CD14-positive monocyte (primary cell): Measurements from ENCODE around the gene WWOX. TPM values are rescaled to one million over a fixed set of nuclear protein-coding genes. Genes with fewer than 3 reads are reported as not detected.

Source experiments
- DNase-seq, 3 donors: peaks; one replicate each; pipeline ENCODE4 v3.0.0-alpha.2; 2011 to 2022
- H2AFZ ChIP-seq: 2 replicates; pipeline ENCODE4 v1.6.0; 2012; ENCODE audit warnings: mild to moderate bottlenecking, low read depth, low read length, inconsistent platforms; ENCODE audit not compliant: insufficient read depth, poor library complexity, severe bottlenecking
- H3K27ac ChIP-seq, 2 donors: 1 replicate in 1 of 2; 2 replicates in 1 of 2; pipeline ENCODE4 v1.5.1; 2012 to 2013; ENCODE audit warnings: low read length in 2 of 2, control low read depth in 1 of 2, inconsistent platforms in 1 of 2, low read depth in 1 of 2, mild to moderate bottlenecking in 1 of 2
- H3K27me3 ChIP-seq, 2 donors: one replicate each; pipeline versions ENCODE4 v1.6.0 to v1.6.1; 2011 to 2013; ENCODE audit warnings: low read length in 2 of 2; ENCODE audit not compliant: control insufficient read depth in 2 of 2, insufficient read depth in 2 of 2
- H3K36me3 ChIP-seq, 2 donors: replicated peaks in 1 of 2; 1 replicate in 1 of 2; 2 replicates in 1 of 2; pipeline versions ENCODE4 v1.5.1 to v1.6.1; 2012 to 2013; ENCODE audit warnings: low read length in 2 of 2, control low read depth in 1 of 2, inconsistent platforms in 1 of 2, mild to moderate bottlenecking in 1 of 2; ENCODE audit not compliant: insufficient read depth in 2 of 2, control insufficient read depth in 1 of 2
- H3K4me1 ChIP-seq, 2 donors: 1 replicate in 1 of 2; 2 replicates in 1 of 2; pipeline versions ENCODE4 v1.5.1 to v1.6.1; 2012 to 2013; ENCODE audit warnings: low read length in 2 of 2, control low read depth in 1 of 2, inconsistent platforms in 1 of 2, mild to moderate bottlenecking in 1 of 2, moderate library complexity in 1 of 2; ENCODE audit not compliant: insufficient read depth in 2 of 2, control insufficient read depth in 1 of 2
- H3K4me2 ChIP-seq: replicated peaks from 2 replicates; pipeline ENCODE3; 2012; ENCODE audit warnings: low read length, moderate library complexity, mild to moderate bottlenecking; ENCODE audit not compliant: poor library complexity, severe bottlenecking; ENCODE audit errors: extremely low read depth
- H3K4me3 ChIP-seq, 3 experiments: fragments of 200-600 bp in 1 of 3; sonication (generic) in 1 of 3; replicated peaks in 1 of 3; 1 replicate in 2 of 3; 2 replicates in 1 of 3; pipeline ENCODE4 v1.5.1; 2011 to 2013; ENCODE audit warnings: low read length in 3 of 3, mild to moderate bottlenecking in 3 of 3, control low read depth in 2 of 3, low read depth in 2 of 3, inconsistent platforms in 1 of 3, moderate library complexity in 1 of 3
- H3K79me2 ChIP-seq: 2 replicates; pipeline ENCODE4 v1.6.0; 2012; ENCODE audit warnings: mild to moderate bottlenecking, control low read depth, inconsistent platforms, low read length, moderate library complexity; ENCODE audit not compliant: insufficient read depth
- H3K9ac ChIP-seq: 2 replicates; pipeline ENCODE4 v1.6.0; 2017; ENCODE audit warnings: low read length, mild to moderate bottlenecking; ENCODE audit not compliant: insufficient read depth, poor library complexity, severe bottlenecking
- H3K9me3 ChIP-seq, 2 donors: replicated peaks in 1 of 2; 1 replicate in 1 of 2; 2 replicates in 1 of 2; pipeline versions ENCODE4 v1.5.1 to v1.6.1; 2012 to 2013; ENCODE audit warnings: low read length in 2 of 2, control low read depth in 1 of 2; ENCODE audit not compliant: control insufficient read depth in 1 of 2, insufficient read depth in 1 of 2
- H4K20me1 ChIP-seq: 2 replicates; pipeline ENCODE4 v1.6.0; 2012; ENCODE audit warnings: mild to moderate bottlenecking, low read length, control low read depth, moderate library complexity; ENCODE audit not compliant: insufficient read depth
- H3K27ac Mint-ChIP-seq, 7 donors: one replicate each; pipeline ENCODE4 v1.8.0; 2020; ENCODE audit warnings: mild to moderate bottlenecking in 7 of 7, mixed read lengths in 7 of 7, moderate library complexity in 6 of 7, inconsistent platforms in 2 of 7
- H3K27me3 Mint-ChIP-seq, 3 donors: one replicate each; pipeline ENCODE4 v1.8.0; 2021 to 2022; ENCODE audit warnings: low read depth in 3 of 3, mild to moderate bottlenecking in 3 of 3, mixed read lengths in 3 of 3, moderate library complexity in 3 of 3, inconsistent platforms in 1 of 3
- H3K36me3 Mint-ChIP-seq, 2 donors: one replicate each; pipeline ENCODE4 v1.8.0; 2020; ENCODE audit warnings: mixed read lengths in 2 of 2, inconsistent platforms in 1 of 2, mild to moderate bottlenecking in 1 of 2
- H3K4me1 Mint-ChIP-seq: one replicate; pipeline ENCODE4 v1.8.0; 2020; ENCODE audit warnings: mild to moderate bottlenecking, mixed read lengths
- H3K4me3 Mint-ChIP-seq, 2 donors: one replicate each; pipeline ENCODE4 v1.8.0; 2020; ENCODE audit warnings: mild to moderate bottlenecking in 2 of 2, mixed read lengths in 2 of 2, moderate library complexity in 1 of 2
- H3K9me3 Mint-ChIP-seq, 7 donors: one replicate each; pipeline ENCODE4 v1.8.0; 2020 to 2022; ENCODE audit warnings: mixed read lengths in 7 of 7, mild to moderate bottlenecking in 6 of 7, moderate library complexity in 6 of 7, inconsistent platforms in 2 of 7
- CTCF ChIP-seq: fragments of 200-600 bp; IDR thresholded peaks from one replicate; pipeline ENCODE4 v1.8.0; 2022; ENCODE audit warnings: antibody characterized with exemption, mild to moderate bottlenecking
- WGBS: methylation state at CpG from one replicate; pipeline ENCODE4 v1.1.5; 2013; ENCODE audit warnings: missing lambda C conversion rate; ENCODE audit not compliant: insufficient coverage; 5-methylcytosine and 5-hydroxymethylcytosine counted together
- intact Hi-C, 2 donors: fragments of 100-400 bp; cut with micrococcal nuclease; formaldehyde crosslinking; loops; one replicate each; pipeline versions ENCODE4 v1.15.0 to v1.15.1; 2023
- polyA plus RNA-seq, 3 donors: library from polyadenylated mRNA; depleted of rRNA in 1 of 3; unstranded in 2 of 3; stranded (reverse) in 1 of 3; fragments of 300-500 nt in 2 of 3; fragments of >200 nt in 1 of 3; fragmentation: Illumina TruSeq in 2 of 3; gene quantifications; 1 replicate in 2 of 3; 2 replicates in 1 of 3; pipeline ENCODE4 v1.2.3, GENCODE V29; 2012 to 2021

Gene WWOX
- polyA plus RNA-seq, 3 donors: 4.0 to 7.0 (median 6.3) TPM

GRCh38 chr16:78727536-78727935 is 628.1 kb downstream of the WWOX start:
- Histone ChIP-seq H3K9ac (no peak overlapping the region), H2AFZ (no peak overlapping the region), H3K4me3 (no peak overlapping the region), H3K27ac (no peak overlapping the region), H3K4me1 (no peaks in the 10 kb centered on the region), H3K9me3 (no peaks in the 10 kb centered on the region), H3K27me3 (no peaks in the 10 kb centered on the region), H3K4me2 (no peak overlapping the region), H3K79me2 (no peaks in the 10 kb centered on the region), H3K36me3 (no peaks in the 10 kb centered on the region), H4K20me1 (no peaks in the 10 kb centered on the region)
- H3K4me1 Mint-ChIP-seq: peaks cover 4% of the 10 kb centered on the region
- intact Hi-C loops: no loop called here
- H3K27ac Mint-ChIP-seq: no peak overlapping the region
- H3K36me3 Mint-ChIP-seq: no peaks in the 10 kb centered on the region
- no peak overlapping the region for H3K4me3 Mint-ChIP-seq
- DNase-seq: no peak
- H3K27me3 Mint-ChIP-seq: peaks cover 0 to 2% (median 1%) of the 10 kb centered on the region in 3 donors
- no CpG with 5 or more reads among the region's 2 CpGs for WGBS
- peaks cover 0 to 5% (median 2%) of the 10 kb centered on the region in 7 donors for H3K9me3 Mint-ChIP-seq
- no peak for TF ChIP-seq CTCF

- H3K27ac ChIP-seq: no peak overlapping the region
- H3K9ac ChIP-seq: no peak overlapping the region
- DNase-seq: no peak
- no peak overlapping the region for H2AFZ ChIP-seq
- H3K27me3 Mint-ChIP-seq: peaks cover 1 to 2% (median 2%) of the 10 kb centered on the region in 3 donors
- intact Hi-C loops: no loop called here
- no peaks in the 10 kb centered on the region for H3K4me1 ChIP-seq
- H3K4me1 Mint-ChIP-seq: peaks cover 4% of the 10 kb centered on the region
- no peak overlapping the region for H3K4me2 ChIP-seq
- no peaks in the 10 kb centered on the region for H3K79me2 ChIP-seq
- H3K4me3 ChIP-seq: no peak overlapping the region
- no peaks in the 10 kb centered on the region for H3K9me3 ChIP-seq
- no peak for TF ChIP-seq CTCF
- H3K36me3 Mint-ChIP-seq: no peaks in the 10 kb centered on the region
- H3K36me3 ChIP-seq: no peaks in the 10 kb centered on the region
- no peak overlapping the region for H3K4me3 Mint-ChIP-seq
- H3K27ac Mint-ChIP-seq: no peak overlapping the region
- H4K20me1 ChIP-seq: no peaks in the 10 kb centered on the region
- H3K9me3 Mint-ChIP-seq: peaks cover 0 to 5% (median 1%) of the 10 kb centered on the region in 7 donors
- no CpG with 5 or more reads among the region's 2 CpGs for WGBS
- no peaks in the 10 kb centered on the region for H3K27me3 ChIP-seq
Observed at GRCh38 chr16:78729687-78730086, 630.2 kb downstream of the WWOX start.
